Caco-2 (cell line): Measurements from ENCODE around the gene EN2. TPM values are rescaled to one million over a fixed set of nuclear protein-coding genes. Genes with fewer than 3 reads are reported as not detected.

ENCODE experiments used
- BruUV-seq: library from RNA; stranded (reverse); fragments of 400-500 nt; replicated peaks from 2 replicates; lab custom pipeline; 2021; lab: Mats Ljungman, UMichigan
- CTCF ChIA-PET: fragments of 300-600 bp; sonication (Branson Sonifier 250); formaldehyde crosslinking; loops from one replicate; lab custom pipeline; 2022; ENCODE audit warnings: antibody characterized with exemption; lab: Charles Lee
- POLR2A ChIA-PET: fragments of 300-600 bp; sonication (Branson Sonifier 250); formaldehyde crosslinking; loops from one replicate; lab custom pipeline; 2022; ENCODE audit warnings: antibody characterized with exemption; lab: Charles Lee
- DNase-seq, 2 experiments: peaks; one replicate each; pipeline versions ENCODE4 v3.0.0 to v3.0.0-alpha.2; 2020 to 2022
- H3K27me3 ChIP-seq: replicated peaks from 2 replicates; pipeline ENCODE4 v1.6.0; 2011; ENCODE audit warnings: low read length; ENCODE audit not compliant: control insufficient read depth, insufficient read depth
- H3K36me3 ChIP-seq: 2 replicates; pipeline ENCODE4 v1.5.1; 2011; ENCODE audit warnings: low read length; ENCODE audit not compliant: control insufficient read depth, insufficient read depth
- H3K4me1 ChIP-seq: fragments of 250-450 bp; sonication (Bioruptor Pico); 2 replicates; pipeline ENCODE4 v1.5.1; 2020; ENCODE audit warnings: mild to moderate bottlenecking
- H3K4me3 ChIP-seq: 2 replicates; pipeline ENCODE4 v1.5.1; 2011; ENCODE audit warnings: low read depth, mild to moderate bottlenecking, control low read depth, low read length
- H3K9me3 ChIP-seq: fragments of 250-450 bp; sonication (Bioruptor Pico); 2 replicates; pipeline ENCODE4 v1.5.1; 2020; ENCODE audit warnings: mild to moderate bottlenecking, moderate library complexity
- H3K27ac Mint-ChIP-seq: one replicate; pipeline ENCODE4 v1.8.0; 2022; ENCODE audit warnings: mixed read lengths; ENCODE audit not compliant: unreplicated experiment
- H3K27me3 Mint-ChIP-seq: one replicate; pipeline ENCODE4 v1.8.0; 2022; ENCODE audit warnings: mixed read lengths; ENCODE audit not compliant: insufficient read depth, unreplicated experiment
- H3K36me3 Mint-ChIP-seq: one replicate; pipeline ENCODE4 v1.8.0; 2022; ENCODE audit warnings: mild to moderate bottlenecking, mixed read lengths; ENCODE audit not compliant: insufficient read depth, unreplicated experiment
- H3K4me1 Mint-ChIP-seq: one replicate; pipeline ENCODE4 v1.8.0; 2022; ENCODE audit warnings: low read depth, mixed read lengths; ENCODE audit not compliant: unreplicated experiment
- H3K4me3 Mint-ChIP-seq: one replicate; pipeline ENCODE4 v1.8.0; 2022; ENCODE audit warnings: mild to moderate bottlenecking, moderate library complexity, mixed read lengths; ENCODE audit not compliant: unreplicated experiment
- H3K9me3 Mint-ChIP-seq: one replicate; pipeline ENCODE4 v1.8.0; 2022; ENCODE audit warnings: mixed read lengths; ENCODE audit not compliant: unreplicated experiment
- CTCF ChIP-seq, 2 experiments: fragments of 200-600 bp in 1 of 2; IDR thresholded peaks; 1 replicate in 1 of 2; 2 replicates in 1 of 2; pipeline versions ENCODE4 v1.5.1 to v1.8.0; 2011 to 2022; ENCODE audit warnings: antibody characterized with exemption in 1 of 2, control low read depth in 1 of 2, inconsistent platforms in 1 of 2, low read depth in 1 of 2, low read length in 1 of 2, mild to moderate bottlenecking in 1 of 2, moderate library complexity in 1 of 2; ENCODE audit not compliant: insufficient read depth in 1 of 2, severe bottlenecking in 1 of 2, unreplicated experiment in 1 of 2
- intact Hi-C: fragments of 100-400 bp; cut with micrococcal nuclease; formaldehyde crosslinking; loops from one replicate; pipeline ENCODE4 v1.10.0; 2022; ENCODE audit not compliant: unreplicated experiment
- total RNA-seq: library from RNA; stranded (reverse); gene quantifications from 2 replicates; pipeline ENCODE4 v1.2.3, GENCODE V29; 2022

EN2 gene
- total RNA-seq, 1 experiment from 2014 or later, result 1.5 TPM

- Mint-ChIP-seq H3K4me1 (peaks cover 6% of the 10 kb centered on the region), H3K9me3 (no peaks in the 10 kb centered on the region), H3K4me3 (no peak overlapping the region), H3K27ac (no peak overlapping the region), H3K27me3 (peaks cover 10% of the 10 kb centered on the region), H3K36me3 (no peaks in the 10 kb centered on the region)
- POLR2A ChIA-PET, result no interaction called here
- Histone ChIP-seq H3K27me3 (no peaks in the 10 kb centered on the region), H3K4me1 (no peaks in the 10 kb centered on the region; the same call in 1 of the 2 replicates), H3K36me3 (no peaks in the 10 kb centered on the region), H3K9me3 (no peaks in the 10 kb centered on the region), H3K4me3 (no peak overlapping the region)
- no peak for TF ChIP-seq CTCF (IDR thresholded peaks at IDR 0.05; ENCODE audit: insufficient read depth in 1 of 2, low read depth in 1 of 2, low read length in 1 of 2, severe bottlenecking in 1 of 2, unreplicated experiment in 1 of 2)
- CTCF ChIA-PET, result no interaction called here
- intact Hi-C loops, result no loop called here
- no TSS peak for BruUV-seq
- DNase-seq, result no peak
Observed at GRCh38 chr7:155495440-155496248, 37.7 kb downstream of the EN2 start.

- DNase-seq, result no peak
- no peaks in the 10 kb centered on the region for H3K36me3 Mint-ChIP-seq
- ChIA-PET CTCF (no interaction called here), POLR2A (no interaction called here)
- Histone ChIP-seq H3K4me3 (no peak overlapping the region), H3K9me3 (no peaks in the 10 kb centered on the region), H3K36me3 (no peaks in the 10 kb centered on the region), H3K27me3 (no peaks in the 10 kb centered on the region), H3K4me1 (no peaks in the 10 kb centered on the region; the same call in 1 of the 2 replicates)
- H3K4me1 Mint-ChIP-seq, result peaks cover 6% of the 10 kb centered on the region
- BruUV-seq, result no TSS peak
- peaks cover 11% of the 10 kb centered on the region for H3K27me3 Mint-ChIP-seq
- H3K4me3 Mint-ChIP-seq, result no peak overlapping the region
- TF ChIP-seq CTCF (IDR thresholded peaks at IDR 0.05; ENCODE audit: insufficient read depth in 1 of 2, low read depth in 1 of 2, low read length in 1 of 2, severe bottlenecking in 1 of 2, unreplicated experiment in 1 of 2), result no peak
- no peaks in the 10 kb centered on the region for H3K9me3 Mint-ChIP-seq
- intact Hi-C loops, result no loop called here
- H3K27ac Mint-ChIP-seq, result no peak overlapping the region
Observed at GRCh38 chr7:155496267-155497005, 38.5 kb downstream of the EN2 start.

GRCh38 chr7:155497149-155497901 lies 39.4 kb downstream of the EN2 start:
- no TSS peak for BruUV-seq
- Mint-ChIP-seq H3K36me3 (no peaks in the 10 kb centered on the region), H3K9me3 (no peaks in the 10 kb centered on the region), H3K4me1 (peaks cover 6% of the 10 kb centered on the region), H3K27ac (no peak overlapping the region), H3K27me3 (peaks cover 11% of the 10 kb centered on the region), H3K4me3 (no peak overlapping the region)
- TF ChIP-seq CTCF (IDR thresholded peaks at IDR 0.05; ENCODE audit: insufficient read depth in 1 of 2, low read depth in 1 of 2, low read length in 1 of 2, severe bottlenecking in 1 of 2, unreplicated experiment in 1 of 2), result no peak
- no peaks in the 10 kb centered on the region for H3K27me3 ChIP-seq
- H3K9me3 ChIP-seq, result no peaks in the 10 kb centered on the region
- H3K36me3 ChIP-seq, result no peaks in the 10 kb centered on the region
- ChIA-PET POLR2A (no interaction called here), CTCF (no interaction called here)
- intact Hi-C loops, result no loop called here
- no peak overlapping the region for H3K4me3 ChIP-seq
- H3K4me1 ChIP-seq, result no peaks in the 10 kb centered on the region; the same call in 1 of the 2 replicates
- DNase-seq, result no peak
